AG04449 (cell line): ENCODE results near the gene THOC6.

ENCODE experiments used
- CTCF ChIA-PET: fragments of 350-600 bp; formaldehyde crosslinking; extraction: SDS; loops from one replicate; lab custom pipeline; 2021; ENCODE audit warnings: antibody characterized with exemption; lab: Yijun Ruan, JAX
- POLR2A ChIA-PET: fragments of 400-600, 350-600 bp; formaldehyde crosslinking; extraction: SDS; loops from one replicate; lab custom pipeline; 2020; ENCODE audit warnings: antibody characterized with exemption, inconsistent platforms; lab: Yijun Ruan, JAX
- DNase-seq: peaks from one replicate; pipeline ENCODE4 v3.0.0-alpha.2; 2010; ENCODE audit warnings: low read depth, low spot score
- H3K4me3 ChIP-seq: 2 replicates; pipeline ENCODE4 v1.5.1; 2011; ENCODE audit warnings: low read depth, mild to moderate bottlenecking, control low read depth, low read length
- CTCF ChIP-seq: IDR thresholded peaks from one replicate; pipeline ENCODE4 v1.5.1; 2011; ENCODE audit warnings: mild to moderate bottlenecking, moderate library complexity, low read length, control low read depth, inconsistent platforms; ENCODE audit not compliant: insufficient read depth; ENCODE audit errors: missing control alignments

THOC6 gene

GRCh38 chr16:3015865-3016521, 7.8 kb upstream of the THOC6 start:
- no peak overlapping the region for H3K4me3 ChIP-seq
- CTCF ChIA-PET = no interaction called here
- no peak for DNase-seq
- POLR2A ChIA-PET = no interaction called here
- no peak for TF ChIP-seq CTCF

- ChIA-PET POLR2A (no interaction called here), CTCF (no interaction called here)
- no peak for DNase-seq
- TF ChIP-seq CTCF = no peak
- no peak overlapping the region for H3K4me3 ChIP-seq
Measured at GRCh38 chr16:3017344-3017743, 6.5 kb upstream of the THOC6 start.

GRCh38 chr16:3017794-3018506, 5.9 kb upstream of the THOC6 start, which contains the start of gene CLDN6:
Gene CLDN6 (minus strand): TSS chr16:3018183. CDS start chr16:3016021, 2,162 bp downstream.
- ChIA-PET POLR2A (no interaction called here), CTCF (interaction anchor here (6.5 kb wide), 1 partner anchor 14 kb away, joined by 71 read pairs; no protein-coding TSS in a partner anchor)

GRCh38 chr16:3019594-3020246, 4.1 kb upstream of the THOC6 start:
- no peak for TF ChIP-seq CTCF
- POLR2A ChIA-PET = interaction anchor here (1.2 to 5.7 kb wide), 9 partner anchors 9 to 138 kb away, joined by 3 to 40 read pairs (median 6); no protein-coding TSS in a partner anchor
- CTCF ChIA-PET = interaction anchor here (0.7 to 6.5 kb wide), 8 partner anchors 7 to 110 kb away, joined by 3 to 71 read pairs (median 4); partner anchors contain the start of gene CLDN9
- H3K4me3 ChIP-seq = peak overlapping the region; percentile 98
- no peak for DNase-seq

More at GRCh38 chr16:3017794-3018506, 5.9 kb upstream of the THOC6 start, which contains the start of gene CLDN6:
- DNase-seq = no peak
- H3K4me3 ChIP-seq = no peak within 1 kb of the TSS
- TF ChIP-seq CTCF = no peak

GRCh38 chr16:3020247-3020603, 3.6 kb upstream of the THOC6 start, which contains the start of gene TNFRSF12A:
Gene TNFRSF12A (plus strand): TSS chr16:3020368. CDS start chr16:3020398, 30 bp downstream.
- DNase-seq = no peak
- ChIA-PET CTCF (interaction anchor here (0.7 to 6.5 kb wide), 6 partner anchors 8 to 109 kb away, joined by 3 to 71 read pairs (median 4); partner anchors contain the start of gene CLDN9), POLR2A (interaction anchor here (0.6 to 5.7 kb wide), 13 partner anchors 8 to 178 kb away, joined by 3 to 40 read pairs (median 5); partner anchors contain the start of gene ZNF213)
- no peak for TF ChIP-seq CTCF
- peak within 1 kb of the TSS; percentile 98 for H3K4me3 ChIP-seq
